ENCODE data around the gene STK17B. TPM values are rescaled to one million over a fixed set of nuclear protein-coding genes. Genes with fewer than 3 reads are reported as not detected.

STK17B gene
- total and polyA plus RNA-seq, 9 of the 15 experiments (the other 6 are each of a cell fraction or from before 2014, with no cell fraction given) = 2.3 to 17.7 (median 8.5) TPM

DNA sequence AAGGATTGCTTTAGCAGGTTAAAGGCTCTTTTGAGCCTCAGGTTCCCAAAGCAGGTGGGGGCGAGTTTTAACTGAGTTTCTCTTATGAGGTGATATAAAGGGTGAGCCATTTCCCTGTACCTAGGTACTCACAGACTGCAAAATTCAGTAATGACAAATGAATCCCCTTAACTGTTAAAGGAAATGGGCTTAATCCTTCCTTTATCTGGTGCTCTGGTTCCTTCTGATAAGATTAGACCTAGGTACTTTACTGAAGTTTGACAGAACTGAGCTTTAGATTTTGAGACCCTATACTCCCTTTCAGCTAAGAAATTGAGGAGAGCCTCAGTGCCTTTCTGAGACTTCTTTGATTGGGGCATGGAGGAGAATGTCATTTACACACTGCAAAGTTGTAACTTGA, 42.6 kb downstream of the STK17B start:
- WGBS (ENCODE audit: insufficient coverage, low coverage, missing lambda C conversion rate) = 11% methylated on average over 1 of the region's 1 CpG
- ATAC-seq = peak; percentile 29
- no peak overlapping the region for H3K4me2 ChIP-seq (ENCODE audit: insufficient read depth, low read length)
- no peak overlapping the region for H3K4me3 ChIP-seq
- no peak overlapping the region for H3K9ac ChIP-seq (ENCODE audit: insufficient read depth in 1 of 2, low read depth in 2 of 2, low read length in 2 of 2)
- H3K27me3 ChIP-seq (ENCODE audit: control insufficient read depth in 2 of 2, insufficient read depth in 2 of 2, low read length in 2 of 2) = no peaks in the 10 kb centered on the region
- peaks cover 6 to 31% of the 10 kb centered on the region in 2 experiments; a peak in 3 of 5 replicates for H3K4me1 ChIP-seq (replicated peaks in 1 of 2; ENCODE audit: control insufficient read depth in 2 of 2, insufficient read depth in 2 of 2, low read length in 2 of 2)
- BruUV-seq (replicated peaks) = no TSS peak
- in situ Hi-C loops (cut with MboI) = loop anchor here (25.0 kb wide), 1 partner anchor 609 kb away; no protein-coding TSS in a partner anchor
- ChIA-PET POLR2A (no interaction called here), CTCF (ENCODE audit: low intra/inter-chr PET ratio) (interaction anchor here (0.6 kb wide), 1 partner anchor 630 kb away, joined by 6 read pairs; no protein-coding TSS in a partner anchor)
- intact Hi-C loops (cut with micrococcal nuclease) = no loop called here
- no peaks in the 10 kb centered on the region for H4K20me1 ChIP-seq (replicated peaks; ENCODE audit: control insufficient read depth, insufficient read depth, low read length)
- DNase-seq (ENCODE audit: extremely low read depth in 1 of 4, low spot score in 3 of 4) = peak in 1 of 4 experiments; percentile 38
- peak overlapping the region; percentile 43; the same call in 1 of the 2 replicates for H2AFZ ChIP-seq (ENCODE audit: low read depth, low read length)
- no peak overlapping the region; the same call in 2 of the 3 replicates for H3K27ac ChIP-seq (ENCODE audit: extremely low read depth, low read depth, low read length)
- FAIRE-seq = no peak
- no peaks in the 10 kb centered on the region for H3K9me3 ChIP-seq (replicated peaks; ENCODE audit: control insufficient read depth, insufficient read depth, low read depth, low read length)
- no peaks in the 10 kb centered on the region for H3K9me1 ChIP-seq (ENCODE audit: control insufficient read depth, insufficient read depth, low read length)
- H3K36me3 ChIP-seq (ENCODE audit: control insufficient read depth, insufficient read depth, low read length) = no peaks in the 10 kb centered on the region
- no peaks in the 10 kb centered on the region for H3K79me2 ChIP-seq (ENCODE audit: control insufficient read depth, insufficient read depth, low read length)
- TF ChIP-seq ZSCAN32 (CRISPR knock-in tag; IDR thresholded peaks at IDR 0.05) (no peak), PBX2 (CRISPR knock-in tag; IDR thresholded peaks at IDR 0.05; ENCODE audit: low read depth) (no peak), PBX2 (tag; conservative IDR thresholded peaks at IDR 0.05; ENCODE audit: low read depth) (peak; percentile 29; the same call in 1 of the 2 replicates), POLR2G (IDR thresholded peaks at IDR 0.05; ENCODE audit: low read depth, low read length) (no peak), SMARCE1 (IDR thresholded peaks at IDR 0.05) (peak; percentile 59; the same call in 1 of the 2 replicates), MEIS2 (IDR thresholded peaks at IDR 0.05; ENCODE audit: partially characterized antibody) (peak; percentile 64), KLF16 (IDR thresholded peaks at IDR 0.05) (peak; percentile 64; the same call in 1 of the 2 replicates), RCOR1 (IDR thresholded peaks at IDR 0.05; ENCODE audit: borderline replicate concordance in 1 of 2, low read depth in 2 of 2, low read length in 2 of 2) (peak in 1 of 2 experiments; percentile 74; a peak in 2 of 4 replicates), SMARCA4 (IDR thresholded peaks at IDR 0.05) (peak; percentile 71), CCNT2 (IDR thresholded peaks at IDR 0.05; ENCODE audit: borderline replicate concordance, extremely low read depth, insufficient read length, low read depth, low read length) (peak; percentile 36), EP400 (IDR thresholded peaks at IDR 0.05) (no peak), SOX6 (IDR thresholded peaks at IDR 0.05) (peak; percentile 51; the same call in 1 of the 2 replicates), ELK3 (CRISPR knock-in tag; IDR thresholded peaks at IDR 0.05) (no peak), ZNF165 (CRISPR knock-in tag; IDR thresholded peaks at IDR 0.05; ENCODE audit: borderline replicate concordance) (no peak), TAL1 (IDR thresholded peaks at IDR 0.05) (peak; percentile 63; the same call in 1 of the 2 replicates), ARID1B (IDR thresholded peaks at IDR 0.05) (peak; percentile 90), TCF3 (CRISPR knock-in tag; IDR thresholded peaks at IDR 0.05) (peak; percentile 57), RNF2 (IDR thresholded peaks at IDR 0.05) (peak; percentile 72; the same call in 1 of the 2 replicates), CBFA2T2 (conservative IDR thresholded peaks at IDR 0.05) (peak; percentile 51), ZNF133 (CRISPR knock-in tag; IDR thresholded peaks at IDR 0.05) (no peak), TEAD4 (IDR thresholded peaks at IDR 0.05; ENCODE audit: low read length) (peak; percentile 79), TEAD4 (CRISPR knock-in tag; IDR thresholded peaks at IDR 0.05; ENCODE audit: borderline replicate concordance) (no peak), NCOR1 (IDR thresholded peaks at IDR 0.05) (peak; percentile 41; the same call in 1 of the 2 replicates), PML (IDR thresholded peaks at IDR 0.05; ENCODE audit: low read length) (peak; percentile 34; the same call in 1 of the 2 replicates)
